Activated T-helper 2 cell treated with anti-CD3 and anti-CD28 coated beads, Interferon-gamma antibody, Interleukin-2, Interleukin-4, amounts not matched to agents 10 μg/mL and 5 μg/mL and 100 μg/mL, durations not matched to agents 14 hours and 24 hours and 36 hours (primary cell): ENCODE measurements around the gene TMEM176B. TPM values are rescaled to one million over a fixed set of nuclear protein-coding genes. Genes with fewer than 3 reads are reported as not detected.

Experiments used
- DNase-seq: peaks from one replicate; pipeline ENCODE4 v3.0.0; 2021; ENCODE audit warnings: low spot score
- H3K27ac Mint-ChIP-seq: one replicate; pipeline ENCODE4 v1.8.0; 2021; ENCODE audit warnings: mixed read lengths
- H3K27me3 Mint-ChIP-seq: one replicate; pipeline ENCODE4 v1.8.0; 2021; ENCODE audit warnings: low read depth, mixed read lengths
- H3K36me3 Mint-ChIP-seq: one replicate; pipeline ENCODE4 v1.8.0; 2021; ENCODE audit warnings: low read depth, mixed read lengths
- H3K4me1 Mint-ChIP-seq: one replicate; pipeline ENCODE4 v1.8.0; 2021; ENCODE audit warnings: low read depth, mixed read lengths
- H3K4me3 Mint-ChIP-seq: one replicate; pipeline ENCODE4 v1.8.0; 2021; ENCODE audit warnings: low read depth, mild to moderate bottlenecking, moderate library complexity, mixed read lengths
- H3K9me3 Mint-ChIP-seq: one replicate; pipeline ENCODE4 v1.8.0; 2021; ENCODE audit warnings: mixed read lengths
- intact Hi-C: fragments of 100-400 bp; cut with micrococcal nuclease; formaldehyde crosslinking; loops from one replicate; pipeline ENCODE4 v1.15.1; 2023
- total RNA-seq: library from RNA; stranded (reverse); gene quantifications from 2 replicates; pipeline ENCODE4 v1.2.3, GENCODE V29; 2022

TMEM176B gene
- total RNA-seq = 0.14 TPM in 1 of 2 replicates, not detected in the other

GRCh38 chr7:150799741-150800580 is at the start of gene TMEM176B:
TSS of gene TMEM176B (minus strand) at chr7:150800364. CDS start at chr7:150796569, 3,795 bp downstream.
- peaks cover 48% of the 10 kb centered on the region for H3K27me3 Mint-ChIP-seq
- no peak within 1 kb of the TSS for H3K4me3 Mint-ChIP-seq
- no peaks in the 10 kb centered on the region for H3K4me1 Mint-ChIP-seq
- H3K27ac Mint-ChIP-seq = no peak within 1 kb of the TSS
- no peaks in the 10 kb centered on the region for H3K9me3 Mint-ChIP-seq
- intact Hi-C loops = no loop called here
- DNase-seq = no peak
- no peaks in the 10 kb centered on the region for H3K36me3 Mint-ChIP-seq

- Mint-ChIP-seq H3K27ac (no peak overlapping the region), H3K9me3 (no peaks in the 10 kb centered on the region), H3K27me3 (peaks cover 20% of the 10 kb centered on the region), H3K4me1 (no peaks in the 10 kb centered on the region), H3K36me3 (no peaks in the 10 kb centered on the region), H3K4me3 (no peak overlapping the region)
- intact Hi-C loops = no loop called here
- DNase-seq = no peak
Observed at GRCh38 chr7:150849204-150849775, 49.1 kb upstream of the TMEM176B start.

GRCh38 chr7:150848561-150849115 is 48.5 kb upstream of the TMEM176B start:
- Mint-ChIP-seq H3K27me3 (peaks cover 24% of the 10 kb centered on the region), H3K36me3 (no peaks in the 10 kb centered on the region)
- intact Hi-C loops = no loop called here

DNA sequence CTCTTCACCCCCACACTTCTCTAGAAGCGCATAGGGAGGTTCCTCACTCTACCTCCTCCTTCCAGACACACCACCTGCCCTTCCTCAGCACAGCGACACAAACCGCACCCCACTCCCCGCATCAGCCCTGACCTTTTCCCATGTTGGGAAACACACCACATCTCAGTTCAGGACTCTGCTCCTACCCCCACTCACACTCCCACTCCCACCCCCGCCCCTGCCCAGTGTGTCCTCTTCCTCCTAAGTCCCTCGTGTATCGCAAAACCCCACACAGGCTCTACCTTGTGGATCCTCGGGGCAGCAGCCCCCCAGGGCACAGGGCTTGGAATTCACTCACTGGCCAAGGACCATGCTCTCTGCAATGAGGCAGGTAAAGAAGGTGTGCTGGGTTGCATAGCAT is 47.9 kb upstream of the TMEM176B start:
- no peaks in the 10 kb centered on the region for H3K36me3 Mint-ChIP-seq
- no peak overlapping the region for H3K27ac Mint-ChIP-seq
- H3K4me3 Mint-ChIP-seq = no peak overlapping the region
- H3K27me3 Mint-ChIP-seq = peaks cover 23% of the 10 kb centered on the region
- no peaks in the 10 kb centered on the region for H3K4me1 Mint-ChIP-seq
- DNase-seq = no peak
- no peaks in the 10 kb centered on the region for H3K9me3 Mint-ChIP-seq
- intact Hi-C loops = no loop called here

More at GRCh38 chr7:150848561-150849115, 48.5 kb upstream of the TMEM176B start:
- Mint-ChIP-seq H3K4me1 (no peaks in the 10 kb centered on the region), H3K9me3 (no peaks in the 10 kb centered on the region), H3K4me3 (no peak overlapping the region), H3K27ac (no peak overlapping the region)
- no peak for DNase-seq

- H3K36me3 Mint-ChIP-seq = no peaks in the 10 kb centered on the region
- H3K9me3 Mint-ChIP-seq = no peaks in the 10 kb centered on the region
- no peak overlapping the region for H3K4me3 Mint-ChIP-seq
- no peak for DNase-seq
- H3K27me3 Mint-ChIP-seq = peaks cover 19% of the 10 kb centered on the region
- no peak overlapping the region for H3K27ac Mint-ChIP-seq
- H3K4me1 Mint-ChIP-seq = no peaks in the 10 kb centered on the region
- intact Hi-C loops = no loop called here
Observed at GRCh38 chr7:150847536-150847935, 47.4 kb upstream of the TMEM176B start.

GRCh38 chr7:150846291-150847115 is 46.3 kb upstream of the TMEM176B start:
- no peaks in the 10 kb centered on the region for H3K9me3 Mint-ChIP-seq
- no peak overlapping the region for H3K27ac Mint-ChIP-seq
- no peaks in the 10 kb centered on the region for H3K4me1 Mint-ChIP-seq
- H3K27me3 Mint-ChIP-seq = peaks cover 15% of the 10 kb centered on the region
- no peaks in the 10 kb centered on the region for H3K36me3 Mint-ChIP-seq
- intact Hi-C loops = no loop called here
- no peak for DNase-seq
- no peak overlapping the region for H3K4me3 Mint-ChIP-seq

- Mint-ChIP-seq H3K27me3 (peaks cover 8% of the 10 kb centered on the region), H3K4me3 (no peak overlapping the region), H3K9me3 (no peaks in the 10 kb centered on the region), H3K4me1 (no peaks in the 10 kb centered on the region), H3K36me3 (no peaks in the 10 kb centered on the region), H3K27ac (no peak overlapping the region)
- intact Hi-C loops = no loop called here
- no peak for DNase-seq
Observed at GRCh38 chr7:150845421-150845861, 45.3 kb upstream of the TMEM176B start.

GRCh38 chr7:150842716-150843115 is 42.6 kb upstream of the TMEM176B start:
- intact Hi-C loops = no loop called here
- Mint-ChIP-seq H3K27me3 (peaks cover 14% of the 10 kb centered on the region), H3K27ac (no peak overlapping the region), H3K9me3 (no peaks in the 10 kb centered on the region), H3K36me3 (no peaks in the 10 kb centered on the region), H3K4me1 (no peaks in the 10 kb centered on the region), H3K4me3 (no peak overlapping the region)
- no peak for DNase-seq

DNA sequence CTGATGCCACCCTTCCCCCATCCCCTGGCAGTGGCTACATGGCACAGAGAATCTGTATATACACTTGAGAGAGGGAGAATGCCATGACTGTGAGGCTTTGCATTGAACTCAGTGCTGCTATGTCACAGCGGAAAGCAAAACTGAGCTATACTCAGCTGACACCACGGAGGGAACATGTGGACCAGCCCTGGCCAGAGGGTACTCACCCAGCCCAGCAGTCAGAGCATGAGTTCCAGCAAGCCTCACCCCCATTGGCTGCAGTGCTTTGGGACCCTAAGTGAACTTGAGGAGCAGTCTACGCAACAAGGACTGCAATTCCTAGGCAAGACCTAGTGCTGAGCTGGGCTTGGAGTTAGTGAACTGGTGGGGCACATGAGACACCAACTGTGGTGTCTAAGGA is 41.9 kb upstream of the TMEM176B start:
- DNase-seq = no peak
- Mint-ChIP-seq H3K4me1 (no peaks in the 10 kb centered on the region), H3K4me3 (no peak overlapping the region), H3K27ac (no peak overlapping the region), H3K27me3 (peaks cover 14% of the 10 kb centered on the region), H3K36me3 (no peaks in the 10 kb centered on the region), H3K9me3 (no peaks in the 10 kb centered on the region)
- intact Hi-C loops = no loop called here

DNA sequence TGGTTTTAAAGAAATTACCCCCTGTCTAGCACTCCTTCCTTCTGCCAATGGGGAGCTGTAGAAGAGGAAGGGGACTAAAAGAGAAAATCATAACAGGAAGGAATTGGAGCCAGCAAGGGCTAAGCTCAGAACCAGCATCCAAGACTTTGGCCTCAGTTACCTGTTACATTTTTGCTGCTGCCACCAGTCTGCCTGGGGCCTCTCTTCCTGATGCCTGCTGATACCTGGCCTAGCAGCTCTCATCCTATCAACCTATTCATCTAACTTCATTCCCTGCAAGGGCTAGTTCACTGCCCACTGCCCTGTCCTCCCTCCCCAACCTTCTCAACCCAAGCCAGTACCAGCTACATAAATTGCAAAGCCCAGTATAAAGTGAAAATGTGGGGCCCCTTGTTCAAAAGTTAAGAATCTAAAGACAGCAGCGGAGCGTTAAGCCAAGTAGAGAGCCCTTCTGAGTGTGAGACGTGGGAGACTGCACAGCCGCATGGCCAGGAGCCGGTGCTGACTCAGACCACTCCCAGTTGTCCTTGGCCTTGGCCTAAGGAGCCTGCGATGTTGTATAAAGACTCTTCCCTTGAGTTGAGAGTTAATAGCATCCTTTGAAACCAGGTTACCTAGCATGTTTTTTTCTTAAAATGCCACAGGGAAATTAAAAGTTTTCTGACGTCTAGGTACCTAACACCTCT is 38.9 kb upstream of the TMEM176B start:
- DNase-seq = no peak
- intact Hi-C loops = no loop called here
- Mint-ChIP-seq H3K4me3 (no peak overlapping the region), H3K27ac (no peak overlapping the region), H3K4me1 (no peaks in the 10 kb centered on the region), H3K36me3 (no peaks in the 10 kb centered on the region), H3K27me3 (peaks cover 18% of the 10 kb centered on the region), H3K9me3 (no peaks in the 10 kb centered on the region)

- no peaks in the 10 kb centered on the region for H3K9me3 Mint-ChIP-seq
- no peak overlapping the region for H3K4me3 Mint-ChIP-seq
- no peaks in the 10 kb centered on the region for H3K4me1 Mint-ChIP-seq
- H3K27ac Mint-ChIP-seq = no peak overlapping the region
- no peaks in the 10 kb centered on the region for H3K36me3 Mint-ChIP-seq
- intact Hi-C loops = no loop called here
- no peak for DNase-seq
- H3K27me3 Mint-ChIP-seq = peaks cover 31% of the 10 kb centered on the region
Observed at GRCh38 chr7:150835702-150836280, 35.6 kb upstream of the TMEM176B start.

DNA sequence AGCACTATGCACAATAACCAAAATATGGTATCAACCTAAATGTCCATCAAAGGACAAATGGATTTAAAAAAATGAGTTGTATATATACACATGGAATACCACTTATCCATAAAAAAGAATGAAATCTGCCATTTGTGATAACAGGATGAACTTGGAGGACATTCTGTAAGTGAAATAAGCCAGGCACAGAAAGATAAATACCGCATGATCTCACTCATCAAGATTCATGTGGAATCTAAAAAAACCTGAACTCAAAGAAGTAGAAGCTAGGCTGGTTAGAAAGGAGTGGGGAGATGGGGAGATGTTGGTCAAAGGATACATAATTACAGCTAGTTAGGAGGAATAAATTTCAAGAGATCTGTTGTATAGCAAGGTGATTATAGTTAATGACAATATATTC is 34.9 kb upstream of the TMEM176B start:
- intact Hi-C loops = no loop called here
- Mint-ChIP-seq H3K4me1 (no peaks in the 10 kb centered on the region), H3K36me3 (no peaks in the 10 kb centered on the region), H3K9me3 (no peaks in the 10 kb centered on the region), H3K27ac (no peak overlapping the region), H3K27me3 (peaks cover 34% of the 10 kb centered on the region), H3K4me3 (no peak overlapping the region)
- DNase-seq = no peak
